ENCODE data around the gene ITGA7.
A peak's percentile ranks its signal among the peaks of the same experiment; 100 is the strongest.

The ITGA7 gene

DNA sequence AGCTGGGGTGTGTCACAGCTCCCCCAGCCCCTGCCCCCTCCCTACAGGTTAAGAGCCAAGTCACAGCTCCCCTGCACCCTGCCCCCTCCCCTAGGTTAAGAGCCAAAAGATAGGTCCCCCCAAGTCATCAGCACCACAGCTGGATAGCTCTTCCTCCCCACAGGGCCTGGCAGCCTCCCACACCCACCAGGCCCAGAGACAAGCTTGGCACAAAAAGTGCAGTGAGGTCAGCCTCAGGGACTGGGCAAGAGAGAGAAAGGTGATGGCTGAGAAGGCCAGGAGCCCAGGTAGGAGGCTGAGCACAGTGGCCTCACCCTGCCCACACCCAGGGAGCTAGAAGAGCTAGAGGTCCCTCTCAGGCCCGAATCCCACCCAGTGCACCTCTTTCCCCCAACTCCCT, 8.7 kb downstream of the ITGA7 start:
- DNase-seq: no peak

- DNase-seq: no peak
Measured at GRCh38 chr12:55698241-55698955, 9.3 kb downstream of the ITGA7 start.

GRCh38 chr12:55697686-55698085, 10.0 kb downstream of the ITGA7 start:
- DNase-seq: no peak

GRCh38 chr12:55696796-55697462, 10.8 kb downstream of the ITGA7 start:
- no peak for DNase-seq

DNA sequence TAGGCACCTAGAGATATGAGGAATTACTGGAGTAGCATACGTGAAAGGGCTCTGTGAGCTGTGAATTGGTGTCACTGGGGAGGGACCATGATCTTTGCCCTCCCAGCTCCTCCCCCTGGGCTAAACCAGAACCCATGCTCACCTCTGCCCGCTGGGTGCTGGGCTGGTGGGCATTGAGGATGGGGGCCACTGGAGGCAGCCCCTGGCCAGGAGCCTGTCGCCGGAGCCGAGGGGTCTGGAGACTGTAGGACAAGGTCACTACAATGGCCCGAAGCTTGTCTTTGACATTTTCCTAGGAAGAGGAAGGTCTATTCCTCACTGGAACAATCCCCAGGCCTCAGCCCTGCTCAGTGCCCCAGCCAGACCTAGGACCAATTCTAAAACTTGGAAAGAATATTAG, 11.6 kb downstream of the ITGA7 start:
- no peak for DNase-seq

GRCh38 chr12:55695349-55695748, 12.4 kb downstream of the ITGA7 start:
- no peak for DNase-seq

- DNase-seq: no peak
Measured at GRCh38 chr12:55694651-55695050, 13.1 kb downstream of the ITGA7 start.

DNA sequence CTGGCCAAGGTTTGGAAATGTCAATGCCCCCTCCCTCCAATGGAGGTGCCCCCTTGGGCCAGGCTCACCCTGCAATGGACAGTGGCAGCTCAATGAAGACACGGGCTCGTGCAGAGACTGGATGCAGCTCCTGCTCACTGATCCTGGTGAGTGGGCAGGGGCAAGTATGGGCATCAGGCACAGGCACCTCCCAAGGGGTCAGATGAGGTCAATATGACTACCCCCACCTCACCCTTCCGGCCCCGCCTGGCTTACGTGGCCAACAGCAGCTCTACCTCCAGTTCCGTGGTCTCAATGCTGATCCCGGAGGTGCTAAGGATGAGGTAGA, 13.6 kb downstream of the ITGA7 start:
- no peak for DNase-seq

DNA sequence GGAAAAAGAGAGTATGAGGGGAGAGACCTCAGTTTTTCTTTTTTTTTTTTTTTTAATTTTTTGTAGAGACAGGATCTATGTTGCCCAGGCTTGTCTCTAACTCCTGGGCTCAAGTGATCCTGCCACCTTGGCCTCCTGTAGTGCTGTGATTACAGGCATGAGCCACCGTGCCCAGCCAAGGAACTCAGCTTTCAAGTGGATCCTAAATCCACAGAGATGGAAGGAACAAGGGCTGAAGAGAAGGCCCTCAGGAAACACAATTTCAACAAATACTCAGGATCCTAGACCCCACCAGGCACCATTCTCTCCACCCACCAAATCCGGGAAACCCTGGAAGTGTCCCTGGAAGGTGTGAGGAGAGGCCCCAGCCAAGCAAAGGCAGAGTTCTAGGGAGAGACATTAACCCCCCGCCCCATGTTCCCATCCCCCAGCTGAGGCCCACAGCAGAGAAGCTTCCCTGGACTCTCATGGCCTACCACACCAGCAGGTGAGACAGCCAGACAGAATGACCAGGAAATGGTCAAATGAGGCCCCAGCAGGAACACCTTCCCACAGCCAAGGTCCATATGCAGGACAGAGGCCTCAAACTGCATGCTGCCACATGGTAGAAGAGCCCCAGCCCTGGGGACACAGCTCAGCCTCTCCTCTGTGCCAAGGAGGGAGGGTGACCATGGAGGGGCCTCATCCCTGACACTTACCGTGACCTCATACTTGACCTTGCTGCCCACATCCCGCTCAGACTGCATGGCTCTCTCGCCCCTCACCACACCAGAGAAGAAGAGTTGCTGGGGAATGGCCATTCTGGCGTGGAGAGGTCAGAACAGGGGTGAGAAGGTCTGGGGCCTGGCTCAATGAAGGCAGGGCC, 14.1 kb downstream of the ITGA7 start:
- DNase-seq: no peak

GRCh38 chr12:55692631-55693322, 14.9 kb downstream of the ITGA7 start:
- no peak for DNase-seq

- DNase-seq: no peak
Measured at GRCh38 chr12:55688716-55689655, 18.7 kb downstream of the ITGA7 start.

GRCh38 chr12:55687746-55688145, 20.0 kb downstream of the ITGA7 start:
- DNase-seq: no peak

DNA sequence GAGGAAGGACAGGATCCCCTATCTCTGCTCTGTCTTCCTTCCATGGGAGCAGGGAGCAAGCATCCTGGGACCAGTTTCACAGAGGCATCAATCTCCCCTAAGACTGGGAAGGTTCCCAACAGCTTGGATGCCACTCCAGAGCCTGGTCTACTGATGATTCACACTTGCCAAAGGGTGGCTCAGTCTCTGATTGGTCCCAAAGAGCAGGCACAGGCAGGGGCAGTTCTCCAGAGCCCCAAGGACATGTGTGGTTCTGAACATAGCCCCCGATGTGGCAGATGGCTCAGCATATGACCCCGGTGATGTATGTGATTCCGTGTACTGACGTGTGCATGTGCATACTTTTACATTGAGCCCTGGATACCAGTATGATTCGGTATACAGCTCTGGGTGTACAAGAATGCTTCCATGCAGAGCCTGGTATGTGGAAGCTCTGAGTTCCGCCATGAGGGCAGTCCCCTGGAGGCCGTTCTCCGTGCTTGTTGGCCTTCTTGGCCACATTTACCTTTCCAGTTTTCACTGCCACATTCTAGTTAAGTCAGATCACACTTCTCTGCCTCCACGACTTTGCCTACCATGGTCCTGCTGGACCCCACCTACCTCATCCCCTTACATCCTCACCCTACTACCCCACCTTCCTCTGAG, 21.2 kb downstream of the ITGA7 start:
- DNase-seq: no peak

- DNase-seq: no peak
Measured at GRCh38 chr12:55685671-55686070, 22.0 kb downstream of the ITGA7 start.

DNA sequence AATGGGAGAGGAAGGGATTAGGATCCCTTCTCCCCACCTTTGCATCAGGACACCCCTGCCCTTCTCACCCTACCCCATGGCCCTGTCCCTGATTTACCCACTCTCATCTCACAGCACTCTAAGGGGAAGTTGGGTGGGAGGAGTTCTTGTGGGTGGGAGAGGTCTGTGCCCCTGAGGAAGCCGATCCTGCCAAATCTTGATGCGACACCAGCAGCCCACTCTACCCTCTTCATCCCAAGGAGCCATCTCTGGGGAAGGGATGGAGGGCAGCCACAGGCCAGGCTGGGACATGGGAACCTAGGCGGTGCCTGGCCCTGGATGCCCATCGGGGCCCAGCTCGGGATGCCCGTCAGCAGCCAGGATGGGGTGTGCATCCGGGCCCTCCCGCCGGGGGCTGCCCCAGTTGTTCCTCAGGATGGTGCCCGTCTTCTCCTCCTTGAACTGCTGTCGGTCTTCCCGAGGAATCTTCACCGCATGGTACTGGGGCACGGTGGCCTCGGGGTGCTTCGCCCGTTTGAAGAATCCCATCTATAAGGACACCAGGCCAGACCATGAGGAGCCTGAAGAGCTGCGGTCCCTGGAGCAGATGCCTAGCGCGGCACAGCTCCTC, 22.8 kb downstream of the ITGA7 start:
- DNase-seq: no peak

DNA sequence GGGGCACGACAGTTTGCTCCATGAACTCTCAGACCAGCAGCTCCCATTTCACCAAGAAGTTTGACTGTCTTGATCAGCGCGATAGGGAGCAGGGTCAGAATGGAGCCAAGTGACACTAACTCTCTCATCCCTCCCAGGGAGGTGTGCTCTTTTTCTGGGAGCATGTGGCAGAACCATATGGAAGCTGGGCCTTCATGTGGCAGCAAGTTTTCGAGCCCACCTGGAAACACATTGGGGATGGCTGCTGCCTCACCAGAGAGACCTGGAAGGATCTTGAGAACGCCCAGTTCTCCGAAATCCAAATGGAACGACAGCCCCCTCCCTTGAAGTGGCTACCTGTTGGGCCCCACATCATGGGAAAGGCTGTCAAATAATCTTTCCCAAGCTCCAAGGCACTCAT, 24.0 kb downstream of the ITGA7 start:
- no peak for DNase-seq

DNA sequence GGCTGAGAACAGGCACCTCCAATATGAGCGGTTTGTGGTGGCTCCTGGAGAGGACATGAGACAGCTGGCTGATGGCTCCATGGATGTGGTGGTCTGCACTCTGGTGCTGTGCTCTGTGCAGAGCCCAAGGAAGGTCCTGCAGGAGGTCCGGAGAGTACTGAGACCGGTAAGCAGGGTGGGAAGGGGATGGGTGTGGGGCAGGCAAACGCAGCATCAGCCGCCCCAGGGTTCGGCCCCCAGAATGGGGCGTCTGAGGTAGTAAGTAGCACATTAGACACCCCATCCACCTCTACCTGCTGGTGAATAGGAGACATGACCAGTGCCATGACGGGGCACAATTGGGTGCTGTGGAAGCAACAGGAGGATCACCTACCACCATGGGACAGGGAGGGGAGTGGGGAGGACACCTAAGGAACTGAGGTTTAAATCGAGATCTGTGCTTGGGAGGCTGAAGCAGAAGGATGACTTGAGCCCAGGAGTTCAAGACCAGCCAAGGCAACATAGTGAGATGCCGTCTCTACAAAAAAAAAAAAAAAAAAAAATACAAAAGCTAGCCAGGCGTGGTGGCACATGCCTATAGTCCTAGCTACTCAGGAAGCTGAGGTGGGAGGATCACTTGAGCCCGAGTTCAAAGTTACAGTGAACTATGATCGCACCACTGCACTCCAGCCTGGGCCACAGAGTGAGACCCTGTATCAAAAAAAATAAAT, 25.5 kb downstream of the ITGA7 start:
- DNase-seq: no peak

GRCh38 chr12:55681142-55682077, 26.3 kb downstream of the ITGA7 start:
- peak; percentile 55 for DNase-seq

GRCh38 chr12:55679691-55680090, 28.0 kb downstream of the ITGA7 start:
- no peak for DNase-seq

All from NCI-H146 (cell line).